SH-SY5Y (cell line): ENCODE results near the gene EPB41L3.

Source experiments
- GATA2 ChIP-seq: IDR thresholded peaks from 2 replicates; pipeline ENCODE4 v1.6.1; 2011; ENCODE audit warnings: mild to moderate bottlenecking, low read depth, low read length
- GATA3 ChIP-seq: IDR thresholded peaks from 2 replicates; pipeline ENCODE4 v1.6.1; 2011; ENCODE audit warnings: low read depth, mild to moderate bottlenecking, low read length, moderate library complexity

DNA sequence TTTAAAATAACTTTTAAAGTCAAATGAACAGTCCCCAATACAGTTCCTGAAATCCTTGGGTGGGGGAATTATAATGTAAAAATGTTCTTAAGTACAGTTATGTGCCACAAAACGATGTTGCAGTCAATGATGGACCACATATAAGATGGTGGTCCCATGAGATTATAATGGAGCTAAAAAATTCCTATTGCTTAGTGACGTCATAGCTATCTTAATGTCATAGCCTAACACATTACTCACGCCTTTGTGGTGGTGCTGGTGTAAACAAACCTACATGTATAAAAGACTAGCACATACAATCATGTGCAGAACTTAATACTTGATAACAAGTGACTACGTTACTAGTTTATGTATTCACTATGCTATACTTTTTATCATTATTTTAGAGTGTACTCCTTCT lies 109.4 kb downstream of the EPB41L3 start:
- no peak for TF ChIP-seq GATA2
- no peak for TF ChIP-seq GATA3
